Upper lobe of left lung (tissue), 6 donors: ENCODE measurements around the gene DDRGK1. TPM values are rescaled to one million over a fixed set of nuclear protein-coding genes. Genes with fewer than 3 reads are reported as not detected.

ENCODE experiments used
- ATAC-seq, 2 donors: fragments of 200-7000 bp; cut with Tn5 transposase; one replicate each; pipeline ENCODE4 v1.9.1; 2022; ENCODE audit warnings: mild to moderate bottlenecking in 2 of 2, moderate library complexity in 2 of 2; ENCODE audit not compliant: low FRiP score in 2 of 2
- DNase-seq, 2 donors: peaks; one replicate each; pipeline ENCODE4 v3.0.0-alpha.2; 2019 to 2020
- H3K27ac ChIP-seq, 4 donors: fragments of 200-600 bp; sonication (generic); one replicate each; pipeline ENCODE4 v1.5.1; 2016 to 2019
- H3K27me3 ChIP-seq, 4 donors: fragments of 200-600 bp; sonication (generic); one replicate each; pipeline ENCODE4 v1.5.1; 2017 to 2019
- H3K36me3 ChIP-seq, 4 donors: fragments of 200-600 bp; sonication (generic); one replicate each; pipeline ENCODE4 v1.5.1; 2016 to 2019
- H3K4me1 ChIP-seq, 4 donors: fragments of 200-600 bp; sonication (generic); one replicate each; pipeline ENCODE4 v1.5.1; 2018 to 2019
- H3K4me3 ChIP-seq, 4 donors: fragments of 200-600 bp; sonication (generic); one replicate each; pipeline ENCODE4 v1.5.1; 2017 to 2019; ENCODE audit warnings: mild to moderate bottlenecking in 2 of 4, moderate library complexity in 1 of 4
- H3K9me3 ChIP-seq, 4 donors: fragments of 200-600 bp; sonication (generic); one replicate each; pipeline ENCODE4 v1.5.1; 2018 to 2019
- EP300 ChIP-seq, 4 donors: sonication (generic); formaldehyde crosslinking; IDR thresholded peaks; one replicate each; pipeline ENCODE4 v1.5.1; 2017; ENCODE audit warnings: antibody characterized with exemption in 4 of 4, control low read depth in 2 of 4
- POLR2A ChIP-seq, 4 donors: fragments of 450-650 bp; IDR thresholded peaks; one replicate each; pipeline ENCODE4 v1.5.1; 2016 to 2017; ENCODE audit warnings: antibody characterized with exemption in 4 of 4, mild to moderate bottlenecking in 2 of 4
- POLR2AphosphoS5 ChIP-seq, 2 donors: sonication (generic); formaldehyde crosslinking; IDR thresholded peaks; one replicate each; pipeline ENCODE4 v1.5.1; 2017; ENCODE audit warnings: antibody characterized with exemption in 2 of 2
- WGBS, 2 donors: methylation state at CpG; one replicate each; pipeline ENCODE4 v1.1.5; 2017 to 2018; 5-methylcytosine and 5-hydroxymethylcytosine counted together
- total RNA-seq, 6 donors: library from RNA; depleted of rRNA in 4 of 6; stranded (reverse); fragments of >200 nt in 4 of 6; gene quantifications; one replicate each; pipeline versions ENCODE4 v1.1.0 to v1.2.1, GENCODE V29; 2016 to 2021
- TF ChIP-seq, protein P1 (sequence below), 6 experiments: fragments of 450-650 bp in 4 of 6; fragments of 200-600 bp in 2 of 6; sonication (generic) in 2 of 6; IDR thresholded peaks; one replicate each; pipeline ENCODE4 v1.5.1; 2016 to 2019; ENCODE audit warnings: antibody characterized with exemption in 6 of 6
- donor health status: DM: no; HTN: no; CAD: no; lungs with moderate emphysema.
- donor health status: DM: no; HTN: yes; CAD: no; lungs with severe emphysema.

The DDRGK1 gene
- total RNA-seq, 6 donors from 2014 or later = 90.2 to 192 (median 110) TPM

DNA sequence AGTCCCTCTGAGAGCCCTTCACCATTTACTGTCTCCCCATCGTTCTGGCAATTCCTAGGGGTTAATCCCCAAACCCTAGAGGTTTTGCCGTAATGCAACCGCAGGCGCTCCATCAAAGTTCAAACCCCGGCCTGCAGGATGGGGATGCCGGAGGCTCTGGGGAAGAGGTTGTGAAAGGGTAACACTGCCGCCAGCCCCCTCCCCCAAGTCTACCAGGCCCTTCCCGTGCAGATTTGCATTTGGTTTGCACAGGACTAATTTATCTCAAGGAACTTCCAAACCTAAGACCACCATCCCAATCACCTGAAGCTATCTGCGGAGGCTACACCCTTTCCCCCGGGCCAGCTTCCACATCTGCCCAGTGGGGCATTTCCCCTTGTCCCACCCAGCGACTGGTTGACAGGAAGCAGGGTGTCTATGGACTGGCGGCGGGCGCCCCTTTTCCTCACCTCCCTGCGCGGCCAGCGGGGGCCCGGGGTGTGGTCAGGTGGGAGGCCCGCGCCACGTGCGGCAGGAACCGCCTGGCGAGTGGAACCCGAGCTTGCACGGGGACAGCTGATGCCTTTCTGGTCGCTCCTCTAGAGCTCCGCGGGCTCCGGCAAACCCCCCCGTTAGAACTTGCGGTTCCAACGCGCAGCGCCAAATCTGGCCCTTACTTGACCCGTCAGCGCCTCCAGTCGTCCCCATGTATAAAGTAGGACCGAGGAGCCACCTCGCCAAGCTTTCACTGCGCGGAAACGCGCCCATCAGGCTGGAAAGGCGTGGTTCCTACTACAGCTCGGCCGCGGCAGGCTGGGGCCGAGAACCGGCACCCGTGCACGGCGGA lies 43.9 kb upstream of the DDRGK1 start:
- Histone ChIP-seq H3K27ac (no peak overlapping the region), H3K4me3 (peak overlapping the region in 1 of 4 donors; percentile 15), H3K36me3 (peaks cover 0 to 23% (median 14%) of the 10 kb centered on the region in 4 donors), H3K27me3 (peaks cover 0 to 8% (median 0%) of the 10 kb centered on the region in 4 donors), H3K4me1 (peaks cover 10 to 17% (median 12%) of the 10 kb centered on the region in 4 donors), H3K9me3 (no peaks in the 10 kb centered on the region)
- WGBS, 2 donors = 7 to 28% methylated on average over 10 to 52 of the region's 53 CpGs
- peak; percentile 30 to 83 for DNase-seq
- ATAC-seq = peak; percentile 56 to 69
- TF ChIP-seq POLR2AphosphoS5 (IDR thresholded peaks at IDR 0.05) (no peak), POLR2A (IDR thresholded peaks at IDR 0.05) (no peak), EP300 (IDR thresholded peaks at IDR 0.05) (no peak)
- TF ChIP-seq, protein P1, sequence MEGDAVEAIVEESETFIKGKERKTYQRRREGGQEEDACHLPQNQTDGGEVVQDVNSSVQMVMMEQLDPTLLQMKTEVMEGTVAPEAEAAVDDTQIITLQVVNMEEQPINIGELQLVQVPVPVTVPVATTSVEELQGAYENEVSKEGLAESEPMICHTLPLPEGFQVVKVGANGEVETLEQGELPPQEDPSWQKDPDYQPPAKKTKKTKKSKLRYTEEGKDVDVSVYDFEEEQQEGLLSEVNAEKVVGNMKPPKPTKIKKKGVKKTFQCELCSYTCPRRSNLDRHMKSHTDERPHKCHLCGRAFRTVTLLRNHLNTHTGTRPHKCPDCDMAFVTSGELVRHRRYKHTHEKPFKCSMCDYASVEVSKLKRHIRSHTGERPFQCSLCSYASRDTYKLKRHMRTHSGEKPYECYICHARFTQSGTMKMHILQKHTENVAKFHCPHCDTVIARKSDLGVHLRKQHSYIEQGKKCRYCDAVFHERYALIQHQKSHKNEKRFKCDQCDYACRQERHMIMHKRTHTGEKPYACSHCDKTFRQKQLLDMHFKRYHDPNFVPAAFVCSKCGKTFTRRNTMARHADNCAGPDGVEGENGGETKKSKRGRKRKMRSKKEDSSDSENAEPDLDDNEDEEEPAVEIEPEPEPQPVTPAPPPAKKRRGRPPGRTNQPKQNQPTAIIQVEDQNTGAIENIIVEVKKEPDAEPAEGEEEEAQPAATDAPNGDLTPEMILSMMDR (IDR thresholded peaks at IDR 0.05) = no peak

DNA sequence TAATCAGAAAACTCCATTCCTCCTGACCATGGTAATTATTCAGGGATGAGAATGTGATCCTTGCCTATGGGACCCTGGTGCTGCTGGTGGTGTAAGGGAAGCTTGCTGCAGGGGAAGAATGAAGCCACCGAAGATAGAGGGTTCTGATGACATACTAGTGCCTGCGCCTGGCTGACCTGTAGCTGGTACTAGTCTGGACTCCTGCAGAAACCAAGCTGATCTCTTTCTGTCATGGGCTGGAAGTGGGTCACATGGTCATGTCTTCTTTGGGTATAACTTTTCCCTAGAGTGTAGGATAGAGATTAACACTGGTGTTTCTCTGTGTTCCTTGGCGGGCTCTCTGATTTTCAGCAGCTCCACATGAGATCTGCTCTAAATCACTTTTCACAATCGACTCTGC lies 43.2 kb upstream of the DDRGK1 start:
- DNase-seq = no peak
- Histone ChIP-seq H3K27me3 (peaks cover 0 to 8% (median 0%) of the 10 kb centered on the region in 4 donors), H3K4me1 (peaks cover 10 to 17% (median 12%) of the 10 kb centered on the region in 4 donors), H3K4me3 (no peak overlapping the region), H3K9me3 (no peaks in the 10 kb centered on the region), H3K36me3 (peaks cover 0 to 16% (median 7%) of the 10 kb centered on the region in 4 donors), H3K27ac (no peak overlapping the region)
- no peak for ATAC-seq
- WGBS, 2 donors = 62 to 63% methylated on average over 4 of the region's 4 CpGs
- TF ChIP-seq EP300 (IDR thresholded peaks at IDR 0.05) = no peak
- TF ChIP-seq POLR2A (IDR thresholded peaks at IDR 0.05) = no peak
- TF ChIP-seq, protein P1 (IDR thresholded peaks at IDR 0.05) = no peak
- no peak for TF ChIP-seq POLR2AphosphoS5 (IDR thresholded peaks at IDR 0.05)

DNA sequence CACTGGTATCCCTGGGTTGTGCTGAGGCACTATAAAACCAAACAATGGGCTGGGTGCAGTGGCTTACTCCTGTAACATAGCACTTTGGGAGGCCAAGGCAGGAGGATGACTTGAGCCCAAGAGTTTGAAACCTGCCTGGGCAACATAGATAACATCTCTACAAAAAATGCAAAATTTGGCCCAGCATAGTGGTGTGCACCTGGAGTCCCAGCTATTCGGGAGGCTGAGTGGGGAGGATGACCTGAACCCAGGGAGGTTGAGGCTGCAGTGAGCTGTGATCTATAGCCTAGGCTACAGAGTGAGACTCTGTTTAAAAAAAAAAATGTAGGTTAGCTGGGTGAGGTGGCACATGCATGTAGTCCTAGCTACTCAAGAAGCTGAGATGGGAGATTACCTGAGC lies 42.2 kb upstream of the DDRGK1 start:
- no peak for ATAC-seq
- Histone ChIP-seq H3K4me3 (no peak overlapping the region), H3K36me3 (peaks cover 0 to 6% (median 0%) of the 10 kb centered on the region in 4 donors), H3K9me3 (no peaks in the 10 kb centered on the region), H3K4me1 (peaks cover 10 to 17% (median 12%) of the 10 kb centered on the region in 4 donors), H3K27ac (no peak overlapping the region), H3K27me3 (peaks cover 0 to 8% (median 0%) of the 10 kb centered on the region in 4 donors)
- TF ChIP-seq POLR2AphosphoS5 (IDR thresholded peaks at IDR 0.05) = no peak
- no peak for TF ChIP-seq POLR2A (IDR thresholded peaks at IDR 0.05)
- WGBS, 2 donors = 95 to 100% methylated on average over 1 of the region's 1 CpG
- DNase-seq = no peak

DNA sequence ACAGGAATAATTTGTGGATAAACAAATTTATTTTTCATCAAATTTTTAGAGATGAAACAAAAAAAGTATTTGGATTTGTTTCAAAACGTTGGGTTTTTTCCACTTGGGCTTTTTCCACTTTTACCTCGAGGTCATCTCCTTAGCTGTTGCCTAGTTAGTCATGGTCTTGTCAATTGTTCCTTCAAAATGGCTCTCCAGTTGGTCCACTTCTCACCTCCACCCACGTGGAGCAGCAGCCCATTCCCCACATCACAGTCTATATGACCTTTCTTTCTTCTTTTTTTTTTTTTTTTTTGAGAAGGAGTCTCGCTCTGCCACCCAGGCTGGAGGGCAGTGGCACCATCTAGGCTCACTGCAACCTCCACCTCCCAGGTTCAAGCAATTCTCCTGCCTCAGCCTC lies 41.2 kb upstream of the DDRGK1 start:
- DNase-seq (no peak), ATAC-seq (no peak)
- TF ChIP-seq POLR2A (IDR thresholded peaks at IDR 0.05) = no peak
- Histone ChIP-seq H3K27ac (no peak overlapping the region), H3K27me3 (peaks cover 0 to 8% (median under 1%) of the 10 kb centered on the region in 4 donors), H3K4me3 (no peak overlapping the region), H3K9me3 (no peaks in the 10 kb centered on the region), H3K4me1 (peaks cover 10 to 17% (median 12%) of the 10 kb centered on the region in 4 donors), H3K36me3 (peaks cover 0 to 2% (median 0%) of the 10 kb centered on the region in 4 donors)
- WGBS, 2 donors = 66 to 72% methylated on average over 4 of the region's 4 CpGs

DNA sequence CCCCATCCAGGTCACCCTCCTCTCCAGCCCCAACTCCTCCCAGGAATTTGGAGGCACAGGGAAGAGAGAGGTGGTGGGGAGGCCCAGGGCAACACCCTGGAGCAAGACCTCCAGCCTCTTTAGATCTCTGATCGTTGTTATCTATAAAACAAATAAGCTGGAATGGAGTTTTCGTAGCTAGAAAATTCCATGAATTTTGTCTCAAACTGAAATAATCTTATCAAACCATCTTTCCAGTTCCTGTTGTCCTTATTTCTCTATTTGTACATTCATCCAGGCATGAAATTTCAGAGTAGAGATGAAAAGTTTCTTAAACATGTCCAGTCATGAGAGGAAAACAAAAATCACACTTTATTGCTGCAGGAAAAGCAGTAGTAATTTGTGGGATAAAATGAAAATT lies 40.7 kb upstream of the DDRGK1 start:
- TF ChIP-seq POLR2A (IDR thresholded peaks at IDR 0.05) (no peak), EP300 (IDR thresholded peaks at IDR 0.05) (no peak), POLR2AphosphoS5 (IDR thresholded peaks at IDR 0.05) (no peak)
- TF ChIP-seq, protein P1 (IDR thresholded peaks at IDR 0.05) = no peak
- DNase-seq (no peak), ATAC-seq (no peak)
- H3K27me3 ChIP-seq = peaks cover 0 to 10% (median 3%) of the 10 kb centered on the region in 4 donors
- no peak overlapping the region for H3K4me3 ChIP-seq
- WGBS, 2 donors = 56 to 66% methylated on average over 2 of the region's 2 CpGs
- H3K36me3 ChIP-seq = no peaks in the 10 kb centered on the region
- H3K27ac ChIP-seq = no peak overlapping the region
- H3K9me3 ChIP-seq = no peaks in the 10 kb centered on the region
- H3K4me1 ChIP-seq = peaks cover 10 to 21% (median 12%) of the 10 kb centered on the region in 4 donors
